Trophoblast cell (in vitro differentiated cells and primary cell): Measurements from ENCODE around the gene JAZF1.

Experiments used
- DNase-seq, 2 donors: peaks; one replicate each; pipeline ENCODE4 v3.0.0-alpha.2; 2016
- H2AFZ ChIP-seq: 2 replicates; pipeline ENCODE4 v1.6.1; 2013; ENCODE audit warnings: low read length, moderate library complexity, mild to moderate bottlenecking; ENCODE audit not compliant: insufficient read depth, poor library complexity
- H2AK5ac ChIP-seq: 2 replicates; pipeline ENCODE4 v1.6.1; 2013; ENCODE audit warnings: mild to moderate bottlenecking, low read length
- H2BK120ac ChIP-seq: 2 replicates; pipeline ENCODE4 v1.6.1; 2013; ENCODE audit warnings: low read length, mild to moderate bottlenecking, moderate library complexity; ENCODE audit not compliant: insufficient read depth, poor library complexity
- H2BK12ac ChIP-seq: 2 replicates; pipeline ENCODE4 v1.6.1; 2013; ENCODE audit warnings: mild to moderate bottlenecking, low read length, moderate library complexity
- H2BK5ac ChIP-seq: 2 replicates; pipeline ENCODE4 v1.6.1; 2013; ENCODE audit warnings: low read length, low read depth, moderate library complexity, mild to moderate bottlenecking; ENCODE audit not compliant: poor library complexity
- H3K14ac ChIP-seq: 2 replicates; pipeline ENCODE4 v1.6.1; 2013; ENCODE audit warnings: mild to moderate bottlenecking, low read length
- H3K18ac ChIP-seq: 2 replicates; pipeline ENCODE4 v1.6.1; 2013; ENCODE audit warnings: mild to moderate bottlenecking, low read length
- H3K23ac ChIP-seq: 2 replicates; pipeline ENCODE4 v1.6.1; 2013; ENCODE audit warnings: low read length
- H3K27ac ChIP-seq: 2 replicates; pipeline ENCODE4 v1.5.1; 2013; ENCODE audit warnings: low read depth, mild to moderate bottlenecking, inconsistent platforms, low read length, moderate library complexity
- H3K27me3 ChIP-seq: 2 replicates; pipeline ENCODE4 v1.6.1; 2013; ENCODE audit warnings: inconsistent platforms, mild to moderate bottlenecking, low read length, moderate library complexity; ENCODE audit not compliant: insufficient read depth
- H3K36me3 ChIP-seq, 2 experiments: 1 replicate in 1 of 2; 2 replicates in 1 of 2; pipeline ENCODE4 v1.6.1; 2013; ENCODE audit warnings: low read length in 2 of 2, mild to moderate bottlenecking in 2 of 2, moderate library complexity in 1 of 2; ENCODE audit not compliant: insufficient read depth in 2 of 2, control insufficient read depth in 1 of 2
- H3K4ac ChIP-seq: 2 replicates; pipeline ENCODE4 v1.6.1; 2013; ENCODE audit warnings: low read depth, mild to moderate bottlenecking, low read length, moderate library complexity
- H3K4me1 ChIP-seq, 2 experiments: 1 replicate in 1 of 2; 2 replicates in 1 of 2; pipeline ENCODE4 v1.6.1; 2013; ENCODE audit warnings: low read length in 2 of 2, mild to moderate bottlenecking in 2 of 2, moderate library complexity in 1 of 2; ENCODE audit not compliant: insufficient read depth in 2 of 2, control insufficient read depth in 1 of 2
- H3K4me2 ChIP-seq: 2 replicates; pipeline ENCODE4 v1.6.1; 2013; ENCODE audit warnings: inconsistent platforms, mild to moderate bottlenecking, low read length, moderate library complexity
- H3K4me3 ChIP-seq: 2 replicates; pipeline ENCODE4 v1.5.1; 2013; ENCODE audit warnings: mild to moderate bottlenecking, low read depth, low read length, inconsistent platforms
- H3K79me1 ChIP-seq: one replicate; pipeline ENCODE4 v1.6.1; 2013; ENCODE audit warnings: low read length
- H3K79me2 ChIP-seq: 2 replicates; pipeline ENCODE4 v1.6.1; 2013; ENCODE audit warnings: low read length, mild to moderate bottlenecking; ENCODE audit not compliant: control insufficient read depth, insufficient read depth, poor library complexity
- H3K9ac ChIP-seq: 2 replicates; pipeline ENCODE4 v1.6.1; 2013; ENCODE audit warnings: mild to moderate bottlenecking, low read length
- H3K9me3 ChIP-seq: 2 replicates; pipeline ENCODE4 v1.6.1; 2013; ENCODE audit warnings: low read depth, mild to moderate bottlenecking, control low read depth, inconsistent platforms, low read length; ENCODE audit not compliant: insufficient read depth
- H4K12ac ChIP-seq: 2 replicates; pipeline ENCODE4 v1.6.1; 2013; ENCODE audit warnings: low read depth, mild to moderate bottlenecking, low read length, moderate library complexity
- H4K8ac ChIP-seq: 2 replicates; pipeline ENCODE4 v1.6.1; 2013; ENCODE audit warnings: low read depth, mild to moderate bottlenecking, low read length, moderate library complexity
- H4K91ac ChIP-seq: one replicate; pipeline ENCODE4 v1.6.1; 2013; ENCODE audit warnings: low read depth, mild to moderate bottlenecking, low read length, moderate library complexity
- WGBS: extraction: QIAGEN DNeasy Blood & Tissue Kit; methylation state at CpG from one replicate; pipeline ENCODE4 v1.1.7; 2013; ENCODE audit warnings: missing lambda C conversion rate; ENCODE audit not compliant: insufficient read length, insufficient coverage; ENCODE audit errors: extremely low coverage; 5-methylcytosine and 5-hydroxymethylcytosine counted together

JAZF1 gene

DNA sequence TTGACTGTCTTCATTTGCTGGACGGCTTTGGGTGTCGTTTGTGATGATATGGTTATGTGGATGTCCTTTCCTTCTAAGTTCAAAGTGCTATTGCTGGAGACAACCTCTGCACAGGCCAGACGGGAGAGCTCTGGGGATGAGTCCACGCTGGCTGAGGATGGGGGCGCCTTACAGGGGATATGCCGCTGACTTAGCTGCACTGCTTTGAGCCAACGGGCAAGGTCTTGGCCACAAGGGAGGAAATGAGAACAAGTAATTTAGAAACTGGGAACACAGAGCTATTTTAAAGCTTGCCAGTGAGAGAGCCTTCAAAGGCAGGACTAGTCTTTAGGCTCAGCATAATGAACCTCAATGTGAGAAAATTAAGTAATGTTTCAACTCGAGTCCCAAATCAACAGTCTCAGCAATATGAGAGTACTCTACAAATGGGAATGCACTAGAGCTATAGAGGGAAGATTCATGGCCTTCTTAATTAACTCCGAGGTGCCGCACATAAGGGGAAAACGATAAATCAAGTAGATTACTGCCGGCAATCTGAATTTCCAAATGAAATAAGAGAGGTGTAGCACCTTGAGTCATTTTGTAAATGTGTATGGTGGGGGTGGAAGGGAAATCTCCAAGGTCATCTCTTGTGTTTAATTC lies 209.3 kb downstream of the JAZF1 start:
- Histone ChIP-seq H3K27me3 (no peaks in the 10 kb centered on the region), H2BK120ac (no peak overlapping the region), H2AK5ac (no peak overlapping the region), H3K27ac (no peak overlapping the region), H2AFZ (no peak overlapping the region), H3K18ac (no peak overlapping the region), H4K12ac (no peak overlapping the region), H3K4me3 (no peak overlapping the region), H4K8ac (no peak overlapping the region), H2BK5ac (no peak overlapping the region), H2BK12ac (no peak overlapping the region), H3K14ac (no peak overlapping the region), H3K4ac (no peak overlapping the region), H3K79me2 (no peaks in the 10 kb centered on the region), H3K23ac (no peak overlapping the region), H3K9ac (no peak overlapping the region), H3K36me3 (no peaks in the 10 kb centered on the region), H3K4me1 (no peaks in the 10 kb centered on the region), H4K91ac (no peak overlapping the region), H3K4me2 (no peak overlapping the region), H3K9me3 (no peaks in the 10 kb centered on the region), H3K79me1 (no peaks in the 10 kb centered on the region)
- DNase-seq: no peak
- WGBS: no CpG with 5 or more reads among the region's 12 CpGs

DNA sequence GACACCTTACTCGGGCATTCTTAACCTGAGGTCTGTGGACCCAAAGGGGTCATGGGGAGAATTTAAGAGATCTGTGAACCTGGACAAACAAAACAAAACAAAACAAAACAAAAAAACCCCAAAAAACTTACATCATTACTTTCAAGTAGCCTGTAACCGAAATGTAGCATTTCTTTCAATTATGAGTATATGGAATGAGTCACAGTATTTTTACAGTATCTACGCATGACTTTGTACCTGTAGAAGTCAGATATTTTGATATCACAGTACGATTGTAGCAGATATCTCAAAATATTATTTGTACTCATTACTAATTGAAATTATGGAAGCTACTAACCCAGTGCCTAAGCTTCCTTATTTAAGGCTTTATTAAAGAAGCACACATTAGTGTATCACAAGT lies 210.2 kb downstream of the JAZF1 start:
- no peak overlapping the region for H4K91ac ChIP-seq
- H3K9me3 ChIP-seq: no peaks in the 10 kb centered on the region
- no peak overlapping the region for H3K14ac ChIP-seq
- H3K27me3 ChIP-seq: no peaks in the 10 kb centered on the region
- H3K27ac ChIP-seq: no peak overlapping the region
- H3K79me2 ChIP-seq: no peaks in the 10 kb centered on the region
- H4K8ac ChIP-seq: no peak overlapping the region
- WGBS: no CpG with 5 or more reads among the region's 4 CpGs
- no peak overlapping the region for H3K18ac ChIP-seq
- H2BK12ac ChIP-seq: no peak overlapping the region
- H3K4me3 ChIP-seq: no peak overlapping the region
- DNase-seq: no peak
- no peak overlapping the region for H3K4ac ChIP-seq
- no peak overlapping the region for H4K12ac ChIP-seq
- no peak overlapping the region for H3K23ac ChIP-seq
- no peak overlapping the region for H2BK120ac ChIP-seq
- H3K4me2 ChIP-seq: no peak overlapping the region
- no peaks in the 10 kb centered on the region for H3K4me1 ChIP-seq
- H3K9ac ChIP-seq: no peak overlapping the region
- H2AFZ ChIP-seq: no peak overlapping the region
- no peak overlapping the region for H2BK5ac ChIP-seq
- H2AK5ac ChIP-seq: no peak overlapping the region
- H3K79me1 ChIP-seq: no peaks in the 10 kb centered on the region
- no peaks in the 10 kb centered on the region for H3K36me3 ChIP-seq

GRCh38 chr7:27969346-27969745 lies 211.2 kb downstream of the JAZF1 start:
- Histone ChIP-seq H2BK120ac (no peak overlapping the region), H2AK5ac (no peak overlapping the region), H4K12ac (no peak overlapping the region), H3K23ac (no peak overlapping the region), H3K79me1 (no peaks in the 10 kb centered on the region), H3K9ac (no peak overlapping the region), H2AFZ (no peak overlapping the region), H3K79me2 (no peaks in the 10 kb centered on the region), H3K27ac (no peak overlapping the region), H3K14ac (no peak overlapping the region), H3K9me3 (no peaks in the 10 kb centered on the region), H3K4me3 (no peak overlapping the region), H4K91ac (no peak overlapping the region), H3K4me1 (no peaks in the 10 kb centered on the region), H3K36me3 (no peaks in the 10 kb centered on the region), H3K27me3 (no peaks in the 10 kb centered on the region), H3K18ac (no peak overlapping the region), H2BK5ac (no peak overlapping the region), H2BK12ac (no peak overlapping the region), H4K8ac (no peak overlapping the region), H3K4ac (no peak overlapping the region), H3K4me2 (no peak overlapping the region)
- no CpG with 5 or more reads among the region's 6 CpGs for WGBS
- DNase-seq: no peak

- Histone ChIP-seq H2BK5ac (no peak overlapping the region), H3K23ac (no peak overlapping the region), H3K4ac (no peak overlapping the region), H4K91ac (no peak overlapping the region), H2AFZ (no peak overlapping the region), H4K8ac (no peak overlapping the region), H3K36me3 (no peaks in the 10 kb centered on the region), H3K9me3 (no peaks in the 10 kb centered on the region), H4K12ac (no peak overlapping the region), H3K4me2 (no peak overlapping the region), H2BK12ac (no peak overlapping the region), H3K4me3 (no peak overlapping the region), H3K79me2 (no peaks in the 10 kb centered on the region), H3K79me1 (no peaks in the 10 kb centered on the region), H3K27me3 (no peaks in the 10 kb centered on the region), H3K18ac (no peak overlapping the region), H3K9ac (no peak overlapping the region), H2BK120ac (no peak overlapping the region), H2AK5ac (no peak overlapping the region), H3K14ac (no peak overlapping the region), H3K27ac (no peak overlapping the region), H3K4me1 (no peaks in the 10 kb centered on the region)
- no peak for DNase-seq
- WGBS: no CpG with 5 or more reads among the region's 1 CpG
Observed at GRCh38 chr7:27967639-27968038, 213.0 kb downstream of the JAZF1 start.
